GM13977 (cell line): ENCODE data around the gene RARA.

Experiments used
- DNase-seq: peaks from one replicate; pipeline ENCODE4 v3.0.0; 2012; ENCODE audit warnings: low spot score
- CTCF ChIP-seq: IDR thresholded peaks from 2 replicates; pipeline ENCODE4 v1.5.1; 2012; ENCODE audit warnings: mild to moderate bottlenecking, control low read depth; ENCODE audit not compliant: insufficient read depth; ENCODE audit errors: extremely low read depth, missing control alignments
- in situ Hi-C: fragments of 300-500 bp; cut with MboI; formaldehyde crosslinking; loops from one replicate; pipeline ENCODE4 v1.12.0; 2022; ENCODE audit warnings: low sequenced_read_pairs, low pct_unique_long_range_greater_than_20kb, mixed read lengths, inconsistent platforms; ENCODE audit not compliant: unreplicated experiment

The RARA gene

GRCh38 chr17:40327735-40328385 lies 18.9 kb downstream of the RARA start:
- no peak for TF ChIP-seq CTCF
- DNase-seq, result no peak
- in situ Hi-C loops, result no loop called here

GRCh38 chr17:40328386-40328766 lies 19.4 kb downstream of the RARA start:
- TF ChIP-seq CTCF, result no peak
- no peak for DNase-seq
- in situ Hi-C loops, result no loop called here

- no peak for DNase-seq
- in situ Hi-C loops, result no loop called here
- TF ChIP-seq CTCF, result no peak
Observed at GRCh38 chr17:40329839-40330794, 21.1 kb downstream of the RARA start.

- DNase-seq, result no peak
- in situ Hi-C loops, result no loop called here
- no peak for TF ChIP-seq CTCF
Observed at GRCh38 chr17:40330850-40331470, 22.0 kb downstream of the RARA start.

DNA sequence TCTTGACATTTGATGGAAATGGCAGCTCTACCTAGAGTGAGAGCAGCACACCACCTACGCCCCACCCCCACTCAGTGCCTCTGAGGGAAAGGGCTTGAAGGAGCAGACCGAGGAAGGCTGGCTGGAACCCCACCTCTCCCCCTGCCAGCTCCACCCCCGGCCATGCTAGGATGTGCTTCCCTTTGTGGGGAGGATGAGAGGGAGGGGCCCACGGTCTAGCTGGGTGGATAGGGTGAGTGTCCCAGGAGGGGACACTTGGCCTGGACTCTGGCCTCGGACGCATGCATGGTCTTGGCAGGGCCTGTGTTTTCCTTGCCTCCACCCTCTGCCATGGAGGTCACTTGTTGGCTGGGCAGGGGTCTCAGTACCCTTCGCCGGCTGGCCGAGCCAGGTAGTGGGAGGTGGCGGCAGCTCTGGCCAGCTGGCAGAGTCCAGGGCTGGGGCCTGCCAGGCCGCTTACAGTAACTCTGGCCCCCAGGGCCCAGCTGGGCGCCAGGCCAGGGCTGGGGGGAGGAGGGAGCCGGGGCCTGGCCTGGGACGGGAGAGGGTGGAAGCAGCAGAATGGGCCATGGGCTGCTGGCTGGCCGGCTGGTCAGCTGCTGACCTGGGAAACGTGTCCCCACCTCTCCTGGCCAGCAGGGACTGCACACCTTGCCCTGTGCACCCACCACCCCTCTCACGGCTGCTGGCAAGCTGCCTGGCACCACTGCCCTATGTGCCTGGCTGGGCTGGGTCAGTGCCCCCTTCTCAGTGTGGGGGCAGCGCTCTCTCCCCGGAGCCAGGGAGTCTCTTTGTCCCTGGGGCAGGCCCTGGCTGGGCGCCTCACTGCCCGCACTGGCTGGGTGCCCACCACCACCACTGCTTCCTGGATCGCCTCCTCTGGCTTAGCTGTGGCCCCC lies 23.0 kb downstream of the RARA start:
- in situ Hi-C loops, result no loop called here
- no peak for DNase-seq
- no peak for TF ChIP-seq CTCF
